ENCODE results near the gene RBM5.

RBM5 gene

GRCh38 chr3:50124052-50124799 is 35.5 kb downstream of the RBM5 start:
- no peak overlapping the region for H3K4me3 ChIP-seq (ENCODE audit: low read depth, low read length)
- no peak for TF ChIP-seq CTCF (IDR thresholded peaks at IDR 0.05; ENCODE audit: low read depth, low read length)
- in situ Hi-C loops (cut with HindIII; ENCODE audit: low sequenced_read_pairs), result no loop called here
- no peak for DNase-seq (ENCODE audit: low read depth, low spot score)

DNA sequence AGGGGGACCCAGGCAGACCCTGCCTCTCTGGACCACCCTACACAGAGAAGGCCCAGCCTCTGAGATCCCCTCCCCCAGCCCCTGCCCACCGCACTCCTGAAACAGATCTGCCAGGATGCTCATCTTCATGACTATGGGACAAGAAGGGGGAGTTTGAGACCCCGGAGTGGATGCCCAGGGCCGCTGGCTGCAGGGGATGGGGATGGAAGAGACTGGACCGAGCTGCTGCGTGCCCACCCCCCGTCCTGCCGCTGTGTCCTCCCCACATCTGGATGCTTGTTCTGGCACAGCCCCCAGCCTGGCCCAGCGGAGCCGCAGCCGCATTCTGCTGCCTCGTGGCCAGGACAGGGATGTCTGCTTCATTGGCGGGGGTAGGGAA is 36.1 kb downstream of the RBM5 start:
- TF ChIP-seq CTCF (IDR thresholded peaks at IDR 0.05; ENCODE audit: low read depth, low read length), result no peak
- in situ Hi-C loops (cut with HindIII; ENCODE audit: low sequenced_read_pairs), result no loop called here
- no peak overlapping the region for H3K4me3 ChIP-seq (ENCODE audit: low read depth, low read length)

GRCh38 chr3:50125541-50126286 is 37.0 kb downstream of the RBM5 start:
- no peak overlapping the region for H3K4me3 ChIP-seq (ENCODE audit: low read depth, low read length)
- no peak for TF ChIP-seq CTCF (IDR thresholded peaks at IDR 0.05; ENCODE audit: low read depth, low read length)
- in situ Hi-C loops (cut with HindIII; ENCODE audit: low sequenced_read_pairs), result no loop called here
- no peak for DNase-seq (ENCODE audit: low read depth, low spot score)

More for the DNA sequence above, 36.1 kb downstream of the RBM5 start:
- no peak for DNase-seq (ENCODE audit: low read depth, low spot score)

DNA sequence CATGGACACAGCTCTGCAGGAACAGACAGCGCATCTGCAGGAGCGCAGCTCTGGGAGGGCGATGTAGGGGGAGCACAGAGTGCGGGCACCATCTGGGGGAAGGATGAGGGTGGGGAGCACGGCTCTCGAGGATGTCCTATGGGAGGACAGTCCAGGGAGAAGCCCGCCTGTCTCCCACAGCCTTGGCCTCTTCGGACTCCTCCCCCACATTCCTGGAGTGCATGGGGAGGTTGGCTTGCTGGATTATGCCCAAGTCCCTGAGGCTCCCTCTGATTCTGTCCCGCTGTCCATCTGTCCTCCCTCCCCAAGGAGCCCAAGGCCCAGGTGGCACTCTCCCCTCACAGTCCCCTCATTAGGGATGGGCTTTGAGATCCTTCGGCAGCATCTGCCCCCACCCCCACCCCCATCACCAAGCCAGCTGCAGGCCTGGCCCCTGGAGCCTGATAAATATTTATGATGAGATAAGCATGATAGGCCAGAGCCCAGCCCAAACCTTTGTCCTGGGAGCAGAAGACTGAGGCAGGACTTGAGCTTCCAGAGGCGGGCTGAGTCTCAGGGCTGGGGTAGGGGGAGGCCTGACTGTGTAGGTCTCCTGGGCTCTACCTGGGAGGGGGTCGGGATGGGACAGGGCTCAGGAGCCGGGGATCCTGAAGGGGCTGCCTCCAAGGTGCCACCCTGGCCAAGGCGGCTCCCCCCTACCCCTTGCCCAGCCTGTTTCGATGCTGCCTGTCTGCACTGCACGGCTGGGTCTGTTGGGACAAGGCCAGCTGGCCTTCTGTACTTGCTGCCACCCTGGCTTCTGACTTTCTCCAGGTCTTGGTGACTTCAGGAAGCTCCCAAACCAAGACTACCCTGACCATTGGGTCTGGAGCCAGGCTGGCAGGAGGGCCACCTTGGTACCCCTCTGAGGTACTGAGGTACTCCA is 37.8 kb downstream of the RBM5 start:
- DNase-seq (ENCODE audit: low read depth, low spot score), result no peak
- H3K4me3 ChIP-seq (ENCODE audit: low read depth, low read length), result no peak overlapping the region
- TF ChIP-seq CTCF (IDR thresholded peaks at IDR 0.05; ENCODE audit: low read depth, low read length), result no peak
- in situ Hi-C loops (cut with HindIII; ENCODE audit: low sequenced_read_pairs), result no loop called here

DNA sequence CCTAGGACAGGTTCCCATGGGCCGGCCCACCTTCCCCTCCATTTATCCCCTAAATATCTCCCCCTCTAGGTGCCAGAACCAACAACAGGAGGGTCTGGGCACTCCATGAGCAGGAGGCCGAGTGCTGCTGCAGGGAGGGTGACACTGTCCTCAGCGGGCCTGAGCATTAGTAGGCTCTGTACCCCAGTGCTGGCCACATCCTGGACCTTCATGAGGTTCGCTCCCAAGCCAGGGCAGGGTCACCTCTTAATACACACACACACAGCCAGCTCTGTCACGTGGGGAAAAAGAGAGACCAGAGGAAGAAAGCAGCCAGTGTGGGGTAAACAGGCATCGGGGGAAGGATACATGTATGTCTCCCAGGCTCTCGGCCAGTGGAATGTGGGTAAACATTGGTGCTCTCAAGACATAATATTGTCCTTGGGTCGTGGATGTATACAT is 38.6 kb downstream of the RBM5 start:
- no peak for DNase-seq (ENCODE audit: low read depth, low spot score)
- in situ Hi-C loops (cut with HindIII; ENCODE audit: low sequenced_read_pairs), result no loop called here
- no peak overlapping the region for H3K4me3 ChIP-seq (ENCODE audit: low read depth, low read length)
- no peak for TF ChIP-seq CTCF (IDR thresholded peaks at IDR 0.05; ENCODE audit: low read depth, low read length)

GRCh38 chr3:50128001-50128400 is 39.3 kb downstream of the RBM5 start:
- H3K4me3 ChIP-seq (ENCODE audit: low read depth, low read length), result no peak overlapping the region
- no peak for DNase-seq (ENCODE audit: low read depth, low spot score)
- in situ Hi-C loops (cut with HindIII; ENCODE audit: low sequenced_read_pairs), result no loop called here
- no peak for TF ChIP-seq CTCF (IDR thresholded peaks at IDR 0.05; ENCODE audit: low read depth, low read length)
